BJ (cell line): ENCODE results near the gene TBX4. TPM values are rescaled to one million over a fixed set of nuclear protein-coding genes. Genes with fewer than 3 reads are reported as not detected.

ENCODE experiments used
- CTCF ChIA-PET: fragments of 350-600 bp; formaldehyde crosslinking; extraction: SDS; loops from one replicate; lab custom pipeline; 2021; ENCODE audit warnings: antibody characterized with exemption, inconsistent platforms; lab: Yijun Ruan, JAX
- POLR2A ChIA-PET: fragments of 300-600 bp; sonication (Branson Sonifier 250); formaldehyde crosslinking; extraction: SDS; loops from one replicate; lab custom pipeline; 2021; ENCODE audit warnings: antibody characterized with exemption; lab: Charles Lee
- DNase-seq: peaks from one replicate; pipeline ENCODE4 v3.0.0-alpha.2; 2011; ENCODE audit warnings: low read depth
- H3K27me3 ChIP-seq: 2 replicates; pipeline ENCODE4 v1.6.0; 2011; ENCODE audit warnings: low read length; ENCODE audit not compliant: control insufficient read depth, insufficient read depth
- H3K36me3 ChIP-seq: 2 replicates; pipeline ENCODE4 v1.5.1; 2011; ENCODE audit warnings: low read length; ENCODE audit not compliant: control insufficient read depth, insufficient read depth
- H3K4me3 ChIP-seq: 2 replicates; pipeline ENCODE4 v1.5.1; 2011; ENCODE audit warnings: low read depth, mild to moderate bottlenecking, control low read depth, low read length
- polyA plus RNA-seq: library from polyadenylated mRNA; depleted of rRNA; stranded (reverse); fragments of >200 nt; gene quantifications from 2 replicates; pipeline ENCODE4 v1.2.3, GENCODE V29; 2011
- TF ChIP-seq, protein P1 (sequence below): IDR thresholded peaks from 2 replicates; pipeline ENCODE4 v1.5.1; 2011; ENCODE audit warnings: low read depth, mild to moderate bottlenecking, control low read depth, inconsistent platforms, low read length, moderate library complexity; ENCODE audit not compliant: insufficient read depth

TBX4 gene
- polyA plus RNA-seq, 1 experiment, result 3.7 TPM

- H3K27me3 ChIP-seq, result no peaks in the 10 kb centered on the region
- POLR2A ChIA-PET, result no interaction called here
- peak overlapping the region; percentile 78 for H3K4me3 ChIP-seq
- peaks cover 26% of the 10 kb centered on the region for H3K36me3 ChIP-seq
- TF ChIP-seq, protein P1, sequence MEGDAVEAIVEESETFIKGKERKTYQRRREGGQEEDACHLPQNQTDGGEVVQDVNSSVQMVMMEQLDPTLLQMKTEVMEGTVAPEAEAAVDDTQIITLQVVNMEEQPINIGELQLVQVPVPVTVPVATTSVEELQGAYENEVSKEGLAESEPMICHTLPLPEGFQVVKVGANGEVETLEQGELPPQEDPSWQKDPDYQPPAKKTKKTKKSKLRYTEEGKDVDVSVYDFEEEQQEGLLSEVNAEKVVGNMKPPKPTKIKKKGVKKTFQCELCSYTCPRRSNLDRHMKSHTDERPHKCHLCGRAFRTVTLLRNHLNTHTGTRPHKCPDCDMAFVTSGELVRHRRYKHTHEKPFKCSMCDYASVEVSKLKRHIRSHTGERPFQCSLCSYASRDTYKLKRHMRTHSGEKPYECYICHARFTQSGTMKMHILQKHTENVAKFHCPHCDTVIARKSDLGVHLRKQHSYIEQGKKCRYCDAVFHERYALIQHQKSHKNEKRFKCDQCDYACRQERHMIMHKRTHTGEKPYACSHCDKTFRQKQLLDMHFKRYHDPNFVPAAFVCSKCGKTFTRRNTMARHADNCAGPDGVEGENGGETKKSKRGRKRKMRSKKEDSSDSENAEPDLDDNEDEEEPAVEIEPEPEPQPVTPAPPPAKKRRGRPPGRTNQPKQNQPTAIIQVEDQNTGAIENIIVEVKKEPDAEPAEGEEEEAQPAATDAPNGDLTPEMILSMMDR, result no peak
- no peak for DNase-seq
- CTCF ChIA-PET, result interaction anchor here (1.5 to 6.3 kb wide), 3 partner anchors 11 to 433 kb away, joined by 4 to 35 read pairs (median 5); no protein-coding TSS in a partner anchor
These were observed 47.1 kb upstream of the TBX4 start for GRCh38 chr17:61404913-61405685.

- ChIA-PET POLR2A (interaction anchor here (0.6 kb wide), 1 partner anchor 204 kb away, joined by 10 read pairs; no protein-coding TSS in a partner anchor), CTCF (interaction anchor here (1.0 to 6.3 kb wide), 5 partner anchors 8 to 434 kb away, joined by 3 to 35 read pairs (median 4); partner anchors contain the start of gene TBX2)
- Histone ChIP-seq H3K4me3 (peak overlapping the region; percentile 78), H3K27me3 (no peaks in the 10 kb centered on the region), H3K36me3 (peaks cover 26% of the 10 kb centered on the region)
- TF ChIP-seq, protein P1, result no peak
- DNase-seq, result no peak
These were observed 46.3 kb upstream of the TBX4 start for GRCh38 chr17:61405686-61406536.

DNA sequence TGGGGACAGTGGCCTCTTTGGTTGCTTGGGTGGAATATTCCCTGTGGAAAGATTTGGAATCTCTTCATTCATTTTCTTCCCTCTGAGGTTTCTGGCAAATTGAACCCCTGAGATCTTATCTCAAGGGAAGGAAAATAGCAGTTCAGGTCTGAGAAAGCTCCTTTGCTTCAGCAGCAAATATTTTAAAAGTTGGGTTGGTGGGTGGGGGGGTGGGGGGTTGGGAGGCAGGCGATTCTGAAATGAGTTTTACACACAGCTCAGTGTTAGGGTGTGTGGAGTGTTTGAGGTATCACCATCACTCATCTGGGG, 45.7 kb upstream of the TBX4 start:
- H3K36me3 ChIP-seq, result peaks cover 26% of the 10 kb centered on the region
- no peak overlapping the region for H3K4me3 ChIP-seq
- ChIA-PET POLR2A (interaction anchor here (0.6 kb wide), 1 partner anchor 205 kb away, joined by 10 read pairs; no protein-coding TSS in a partner anchor), CTCF (interaction anchor here (1.0 to 6.3 kb wide), 4 partner anchors 8 to 435 kb away, joined by 3 to 35 read pairs (median 11); partner anchors contain the start of gene TBX2)
- TF ChIP-seq, protein P1, result no peak
- H3K27me3 ChIP-seq, result no peaks in the 10 kb centered on the region
- no peak for DNase-seq

GRCh38 chr17:61406971-61407911, 45.0 kb upstream of the TBX4 start:
- no peak for DNase-seq
- CTCF ChIA-PET, result interaction anchor here (0.5 to 14.0 kb wide), 6 partner anchors 9 to 654 kb away, joined by 3 to 206 read pairs (median 26); partner anchors contain the start of gene TBX2
- TF ChIP-seq, protein P1, result no peak
- Histone ChIP-seq H3K36me3 (peaks cover 23% of the 10 kb centered on the region), H3K27me3 (no peaks in the 10 kb centered on the region), H3K4me3 (no peak overlapping the region)
- POLR2A ChIA-PET, result no interaction called here
